ENCODE data around the gene TBX1. TPM values are rescaled to one million over a fixed set of nuclear protein-coding genes. Genes with fewer than 3 reads are reported as not detected.

The TBX1 gene
- total RNA-seq, 1 donor from 2014 or later, result not detected

GRCh38 chr22:19803736-19804267 lies 43.2 kb downstream of the TBX1 start:
- TF ChIP-seq CTCF (IDR thresholded peaks at IDR 0.05), result no peak
- intact Hi-C loops (cut with DNase I), result no loop called here

GRCh38 chr22:19805821-19806212 lies 45.2 kb downstream of the TBX1 start:
- Histone ChIP-seq H3K27ac (no peak overlapping the region), H3K4me3 (no peak overlapping the region), H3K27me3 (no peaks in the 10 kb centered on the region), H3K4me1 (no peaks in the 10 kb centered on the region), H3K9me3 (no peaks in the 10 kb centered on the region), H3K36me3 (peaks cover 0 to 6% of the 10 kb centered on the region in 2 donors)
- DNase-seq (ENCODE audit: low spot score in 2 of 2), result no peak
- intact Hi-C loops (cut with DNase I), result no loop called here
- TF ChIP-seq CTCF (IDR thresholded peaks at IDR 0.05), result no peak

More at GRCh38 chr22:19803736-19804267, 43.2 kb downstream of the TBX1 start:
- Histone ChIP-seq H3K4me3 (no peak overlapping the region), H3K27ac (no peak overlapping the region), H3K36me3 (peaks cover 0 to 6% of the 10 kb centered on the region in 2 donors), H3K4me1 (no peaks in the 10 kb centered on the region), H3K9me3 (no peaks in the 10 kb centered on the region), H3K27me3 (no peaks in the 10 kb centered on the region)
- no peak for DNase-seq (ENCODE audit: low spot score in 2 of 2)

GRCh38 chr22:19806213-19807160 lies 45.9 kb downstream of the TBX1 start:
- DNase-seq (ENCODE audit: low spot score in 2 of 2), result no peak
- TF ChIP-seq CTCF (IDR thresholded peaks at IDR 0.05), result no peak
- H3K27ac ChIP-seq, result no peak overlapping the region
- no peak overlapping the region for H3K4me3 ChIP-seq
- H3K9me3 ChIP-seq, result no peaks in the 10 kb centered on the region
- no peaks in the 10 kb centered on the region for H3K4me1 ChIP-seq
- peaks cover 0 to 6% of the 10 kb centered on the region in 2 donors for H3K36me3 ChIP-seq
- H3K27me3 ChIP-seq, result no peaks in the 10 kb centered on the region
- intact Hi-C loops (cut with DNase I), result no loop called here

- no peaks in the 10 kb centered on the region for H3K9me3 ChIP-seq
- peaks cover 0 to 6% of the 10 kb centered on the region in 2 donors for H3K36me3 ChIP-seq
- no peak for TF ChIP-seq CTCF (IDR thresholded peaks at IDR 0.05)
- no peak overlapping the region for H3K4me3 ChIP-seq
- H3K27me3 ChIP-seq, result no peaks in the 10 kb centered on the region
- no peaks in the 10 kb centered on the region for H3K4me1 ChIP-seq
- no peak overlapping the region for H3K27ac ChIP-seq
- no peak for DNase-seq (ENCODE audit: low spot score in 2 of 2)
- intact Hi-C loops (cut with DNase I), result no loop called here
Measured at GRCh38 chr22:19807161-19807913, 46.8 kb downstream of the TBX1 start.

- Histone ChIP-seq H3K27ac (no peak overlapping the region), H3K9me3 (no peaks in the 10 kb centered on the region), H3K36me3 (peaks cover 0 to 6% of the 10 kb centered on the region in 2 donors), H3K27me3 (no peaks in the 10 kb centered on the region), H3K4me1 (no peaks in the 10 kb centered on the region), H3K4me3 (no peak overlapping the region)
- no peak for TF ChIP-seq CTCF (IDR thresholded peaks at IDR 0.05)
- intact Hi-C loops (cut with DNase I), result no loop called here
- DNase-seq (ENCODE audit: low spot score in 2 of 2), result no peak
Measured at GRCh38 chr22:19807914-19808872, 47.6 kb downstream of the TBX1 start.
